Upper lobe of left lung (tissue), 4 donors: ENCODE measurements around the gene LGR4.

ENCODE experiments used
- EP300 ChIP-seq, 4 donors: sonication (generic); formaldehyde crosslinking; IDR thresholded peaks; one replicate each; pipeline ENCODE4 v1.5.1; 2017; ENCODE audit warnings: antibody characterized with exemption in 4 of 4, control low read depth in 2 of 4
- TF ChIP-seq, protein P1 (sequence below), 6 experiments: fragments of 450-650 bp in 4 of 6; fragments of 200-600 bp in 2 of 6; sonication (generic) in 2 of 6; IDR thresholded peaks; one replicate each; pipeline ENCODE4 v1.5.1; 2016 to 2019; ENCODE audit warnings: antibody characterized with exemption in 6 of 6

DNA sequence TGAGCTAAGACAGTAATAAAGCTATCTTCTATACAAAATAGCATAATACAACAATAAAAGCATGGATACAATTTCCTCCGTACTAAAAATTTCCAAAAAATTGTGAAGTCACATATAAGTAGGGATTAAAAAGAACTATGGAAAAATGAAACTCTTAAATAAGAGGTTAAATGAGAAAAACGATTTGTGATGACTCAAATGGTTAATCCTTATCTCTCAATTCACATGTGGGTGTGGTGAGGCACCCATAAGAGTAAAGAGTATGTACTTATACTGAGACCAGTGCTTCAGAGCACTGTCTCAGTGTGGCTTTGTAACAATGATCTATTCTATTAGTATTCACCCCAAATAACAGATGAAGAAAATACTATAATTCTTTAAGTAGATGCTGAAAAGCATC is 84.6 kb downstream of the LGR4 start:
- TF ChIP-seq, protein P1, sequence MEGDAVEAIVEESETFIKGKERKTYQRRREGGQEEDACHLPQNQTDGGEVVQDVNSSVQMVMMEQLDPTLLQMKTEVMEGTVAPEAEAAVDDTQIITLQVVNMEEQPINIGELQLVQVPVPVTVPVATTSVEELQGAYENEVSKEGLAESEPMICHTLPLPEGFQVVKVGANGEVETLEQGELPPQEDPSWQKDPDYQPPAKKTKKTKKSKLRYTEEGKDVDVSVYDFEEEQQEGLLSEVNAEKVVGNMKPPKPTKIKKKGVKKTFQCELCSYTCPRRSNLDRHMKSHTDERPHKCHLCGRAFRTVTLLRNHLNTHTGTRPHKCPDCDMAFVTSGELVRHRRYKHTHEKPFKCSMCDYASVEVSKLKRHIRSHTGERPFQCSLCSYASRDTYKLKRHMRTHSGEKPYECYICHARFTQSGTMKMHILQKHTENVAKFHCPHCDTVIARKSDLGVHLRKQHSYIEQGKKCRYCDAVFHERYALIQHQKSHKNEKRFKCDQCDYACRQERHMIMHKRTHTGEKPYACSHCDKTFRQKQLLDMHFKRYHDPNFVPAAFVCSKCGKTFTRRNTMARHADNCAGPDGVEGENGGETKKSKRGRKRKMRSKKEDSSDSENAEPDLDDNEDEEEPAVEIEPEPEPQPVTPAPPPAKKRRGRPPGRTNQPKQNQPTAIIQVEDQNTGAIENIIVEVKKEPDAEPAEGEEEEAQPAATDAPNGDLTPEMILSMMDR (IDR thresholded peaks at IDR 0.05): no peak
- no peak for TF ChIP-seq EP300 (IDR thresholded peaks at IDR 0.05)
